Endothelial cell of umbilical vein (primary cell): Measurements from ENCODE around the gene ITPR2. TPM values are rescaled to one million over a fixed set of nuclear protein-coding genes. Genes with fewer than 3 reads are reported as not detected.

ENCODE experiments used
- BruUV-seq: library from RNA; stranded (reverse); fragments of 400-500 nt; replicated peaks from 2 replicates; lab custom pipeline; 2021; lab: Mats Ljungman, UMichigan
- CTCF ChIA-PET: fragments of 300-600, 350-600 bp; sonication (Branson Sonifier 250); formaldehyde crosslinking; loops from one replicate; lab custom pipeline; 2021; ENCODE audit warnings: antibody characterized with exemption, inconsistent platforms; lab: Charles Lee
- POLR2A ChIA-PET: fragments of 300-600, 350-600 bp; sonication (Branson Sonifier 250); formaldehyde crosslinking; loops from one replicate; lab custom pipeline; 2021; ENCODE audit warnings: antibody characterized with exemption, inconsistent platforms; lab: Charles Lee
- DNase-seq: peaks from one replicate; pipeline ENCODE4 v3.0.0-alpha.2; 2011; ENCODE audit warnings: low read depth, low spot score
- FAIRE-seq: peaks from 2 replicates; lab custom pipeline; 2011; peaks lifted over from hg19 to GRCh38; lab: Jason Lieb, UNC
- H2AFZ ChIP-seq: 2 replicates; pipeline ENCODE4 v1.6.0; 2012; ENCODE audit warnings: low read depth, low read length, control low read depth, inconsistent platforms
- H3K27ac ChIP-seq: 2 replicates; pipeline ENCODE4 v1.5.1; 2011; ENCODE audit warnings: low read depth, mild to moderate bottlenecking, control low read depth, low read length, moderate library complexity; ENCODE audit not compliant: insufficient read depth
- H3K27me3 ChIP-seq, 2 experiments: 2 replicates each; pipeline versions ENCODE4 v1.6.0 to v1.6.1; 2011; ENCODE audit warnings: low read length in 2 of 2, mixed read lengths in 1 of 2; ENCODE audit not compliant: control insufficient read depth in 2 of 2, insufficient read depth in 2 of 2
- H3K36me3 ChIP-seq, 2 experiments: 2 replicates in 1 of 2; 3 replicates in 1 of 2; pipeline ENCODE4 v1.5.1; 2011; ENCODE audit warnings: low read length in 2 of 2, mild to moderate bottlenecking in 1 of 2, moderate library complexity in 1 of 2; ENCODE audit not compliant: control insufficient read depth in 2 of 2, insufficient read depth in 2 of 2; ENCODE audit errors: extremely low read depth in 1 of 2
- H3K4me1 ChIP-seq: 3 replicates; pipeline ENCODE4 v1.5.1; 2011; ENCODE audit warnings: mild to moderate bottlenecking, low read length; ENCODE audit not compliant: control insufficient read depth, insufficient read depth; ENCODE audit errors: extremely low read depth
- H3K4me2 ChIP-seq: 2 replicates; pipeline ENCODE4 v1.6.1; 2011; ENCODE audit warnings: low read length, control low read depth, mixed read lengths; ENCODE audit not compliant: insufficient read depth
- H3K4me3 ChIP-seq, 3 experiments: fragments of 200-600 bp in 1 of 3; sonication (generic), shearing (Covaris generic) in 1 of 3; replicated peaks in 1 of 3; 2 replicates each; pipeline ENCODE4 v1.5.1; 2011 to 2016; ENCODE audit warnings: control low read depth in 3 of 3, low read length in 3 of 3, mild to moderate bottlenecking in 2 of 3, inconsistent platforms in 1 of 3, low read depth in 1 of 3, moderate library complexity in 1 of 3; ENCODE audit not compliant: insufficient read depth in 1 of 3
- H3K79me2 ChIP-seq: 2 replicates; pipeline ENCODE4 v1.6.0; 2012; ENCODE audit warnings: low read length, inconsistent platforms; ENCODE audit not compliant: control insufficient read depth, insufficient read depth
- H3K9ac ChIP-seq: replicated peaks from 2 replicates; pipeline ENCODE3; 2011; ENCODE audit warnings: low read length, control low read depth; ENCODE audit not compliant: insufficient read depth; ENCODE audit errors: extremely low read depth
- H3K9me1 ChIP-seq: replicated peaks from 3 replicates; pipeline ENCODE4 v1.6.0; 2011; ENCODE audit warnings: mild to moderate bottlenecking, low read length; ENCODE audit not compliant: control insufficient read depth, insufficient read depth; ENCODE audit errors: extremely low read depth
- H3K9me3 ChIP-seq: replicated peaks from 2 replicates; pipeline ENCODE4 v1.5.1; 2012; ENCODE audit warnings: low read length, inconsistent platforms; ENCODE audit not compliant: control insufficient read depth, insufficient read depth
- H4K20me1 ChIP-seq: replicated peaks from 2 replicates; pipeline ENCODE3; 2011; ENCODE audit warnings: mild to moderate bottlenecking, low read length; ENCODE audit not compliant: control insufficient read depth, insufficient read depth; ENCODE audit errors: extremely low read depth
- CTCF ChIP-seq, 2 donors: IDR thresholded peaks; 1 replicate in 1 of 2; 2 replicates in 1 of 2; pipeline ENCODE4 v1.5.1; 2011; ENCODE audit warnings: low read length in 2 of 2, mild to moderate bottlenecking in 2 of 2, moderate library complexity in 2 of 2, control low read depth in 1 of 2, inconsistent platforms in 1 of 2, low read depth in 1 of 2; ENCODE audit not compliant: insufficient read depth in 1 of 2; ENCODE audit errors: extremely low read depth in 1 of 2
- EZH2 ChIP-seq: IDR thresholded peaks from 2 replicates; pipeline ENCODE4 v1.6.1; 2012; ENCODE audit warnings: borderline replicate concordance, low read depth, mild to moderate bottlenecking, moderate library complexity, low read length, inconsistent platforms; ENCODE audit not compliant: severe bottlenecking
- FOS ChIP-seq: IDR thresholded peaks from 2 replicates; pipeline ENCODE4 v1.6.1; 2011; ENCODE audit warnings: mild to moderate bottlenecking, low read length, moderate library complexity, borderline replicate concordance; ENCODE audit not compliant: insufficient read depth
- GATA2 ChIP-seq: IDR thresholded peaks from 2 replicates; pipeline ENCODE4 v1.7.0; 2011; ENCODE audit warnings: low read depth, mild to moderate bottlenecking, moderate library complexity, mixed read lengths, low read length; ENCODE audit not compliant: insufficient read length, insufficient read depth
- JUN ChIP-seq: IDR thresholded peaks from 2 replicates; pipeline ENCODE4 v1.6.1; 2011; ENCODE audit warnings: borderline replicate concordance, low read depth; ENCODE audit not compliant: insufficient read length, insufficient read depth
- MAX ChIP-seq: IDR thresholded peaks from 2 replicates; pipeline ENCODE4 v1.6.1; 2011; ENCODE audit not compliant: insufficient read depth, insufficient read length
- MYC ChIP-seq: IDR thresholded peaks from one replicate; pipeline ENCODE4 v1.6.1; 2011; ENCODE audit warnings: mild to moderate bottlenecking, low read depth, low read length
- POLR2A ChIP-seq: IDR thresholded peaks from 2 replicates; pipeline ENCODE4 v1.6.1; 2012; ENCODE audit warnings: low read depth, mild to moderate bottlenecking, control low read depth, low read length
- POLR2AphosphoS5 ChIP-seq: IDR thresholded peaks from 2 replicates; pipeline ENCODE4 v1.6.1; 2012; ENCODE audit warnings: low read depth, mild to moderate bottlenecking, control low read depth, low read length, moderate library complexity; ENCODE audit not compliant: insufficient read depth
- dilution Hi-C: fragments of 300-500 bp; cut with MboI; formaldehyde crosslinking; loops from one replicate; pipeline ENCODE4 v1.15.0; 2019; ENCODE audit warnings: low sequenced_read_pairs; ENCODE audit not compliant: extremely low pct_ligation_motif_present
- intact Hi-C: fragments of 100-400 bp; cut with micrococcal nuclease; formaldehyde crosslinking; loops from one replicate; pipeline ENCODE4 v1.10.0; 2022
- polyA plus RNA-seq, 4 experiments: library from polyadenylated mRNA; depleted of rRNA in 3 of 4; stranded (reverse) in 3 of 4; unstranded in 1 of 4; fragments of >200 nt; gene quantifications; 2 replicates each; pipeline versions ENCODE4 v1.2.1 to v1.2.3, GENCODE V29; 2011 to 2012; ENCODE audit warnings: missing spikeins in 1 of 4
- total RNA-seq: library from RNA; stranded (reverse); gene quantifications from 2 replicates; pipeline ENCODE4 v1.2.3, GENCODE V29; 2021

ITPR2 gene
- total and polyA plus RNA-seq, 2 donors (not counting 3 experiments of a cell fraction or from before 2014, with no cell fraction given): 16.2 to 86.8 TPM

GRCh38 chr12:26871985-26872384, 39.0 kb upstream of the ITPR2 start:
- CTCF ChIA-PET: interaction anchor here (1.0 to 8.1 kb wide), 3 partner anchors 9 to 15 kb away, joined by 3 to 68 read pairs (median 3); no protein-coding TSS in a partner anchor
- FAIRE-seq: no peak

More at GRCh38 chr12:26871985-26872384, 39.0 kb upstream of the ITPR2 start:
- POLR2A ChIA-PET: no interaction called here
- Histone ChIP-seq H4K20me1 (no peaks in the 10 kb centered on the region), H2AFZ (no peak overlapping the region), H3K9ac (no peak overlapping the region), H3K27ac (no peak overlapping the region), H3K9me3 (no peaks in the 10 kb centered on the region), H3K27me3 (no peaks in the 10 kb centered on the region), H3K9me1 (no peaks in the 10 kb centered on the region), H3K4me3 (no peak overlapping the region), H3K4me1 (peaks cover 16% of the 10 kb centered on the region), H3K4me2 (no peak overlapping the region), H3K36me3 (no peaks in the 10 kb centered on the region), H3K79me2 (no peaks in the 10 kb centered on the region)
- intact Hi-C loops (no loop called here), dilution Hi-C loops (no loop called here)
- no peak for DNase-seq
- TF ChIP-seq CTCF (IDR thresholded peaks at IDR 0.05; ENCODE audit: extremely low read depth in 1 of 2, insufficient read depth in 1 of 2, low read depth in 1 of 2, low read length in 2 of 2): no peak
- no peak for TF ChIP-seq MAX
- no peak for TF ChIP-seq GATA2
- TF ChIP-seq EZH2: no peak
- TF ChIP-seq POLR2A: no peak
- TF ChIP-seq FOS: no peak
- TF ChIP-seq POLR2AphosphoS5: no peak
- no peak for TF ChIP-seq JUN
- TF ChIP-seq MYC: no peak
- BruUV-seq: no TSS peak
